NCI-H1436 treated with DMSO at 0.1 percent for 48 hours (cell line): ENCODE measurements around the gene MRTFB.
"Not testable (repeated sequence)": the region's sequence is repeated elsewhere in the genome, so short reads cannot be mapped to it uniquely, and the experiment has no call there.

Source experiments
- DNase-seq: peaks from one replicate; lab custom pipeline; 2025; lab: John Stamatoyannopoulos, UW

MRTFB gene

DNA sequence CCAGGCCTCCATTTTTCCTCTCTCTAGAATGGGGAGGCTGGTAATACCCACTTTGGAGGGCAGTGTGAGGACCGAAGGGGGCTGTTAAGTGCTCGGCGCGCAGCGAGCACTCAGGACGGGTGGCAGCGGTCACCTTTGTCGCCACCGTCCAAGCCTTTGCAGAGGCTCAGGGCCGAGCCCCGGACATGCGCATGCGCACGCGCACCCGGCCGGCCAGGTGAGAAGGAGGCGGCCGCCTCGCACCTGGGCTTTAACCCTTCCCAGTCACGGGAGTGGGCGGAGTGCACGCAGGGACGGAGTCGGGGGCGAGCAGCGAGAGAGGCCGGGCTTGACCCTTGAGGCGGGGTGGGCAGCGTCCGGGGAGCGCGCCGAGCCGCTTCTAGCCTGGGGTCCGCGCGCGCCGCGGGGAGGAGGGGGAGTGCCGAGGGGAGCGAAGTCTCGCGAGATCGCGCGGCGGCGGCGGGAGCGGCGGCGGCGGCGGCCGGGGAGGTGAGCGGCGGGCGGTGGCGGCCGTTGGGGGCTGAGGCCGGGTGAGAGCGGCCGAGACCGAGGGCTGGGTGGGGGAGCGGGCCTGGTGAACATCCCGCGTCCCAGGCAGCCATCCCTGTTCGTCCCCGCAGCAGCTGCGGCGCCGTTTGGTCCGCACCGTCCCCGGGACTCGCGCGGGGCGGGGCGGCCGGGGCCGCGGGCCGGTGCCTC lies at the start of gene MRTFB:
Gene MRTFB (plus strand): TSS at position 443 of the 699 bp plus-strand sequence. CDS start 69,288 bp downstream, outside the sequence.
- DNase-seq: no peak

- not testable (repeated sequence) for DNase-seq
Measured at GRCh38 chr16:14023526-14023925, 47.6 kb upstream of the MRTFB start.

GRCh38 chr16:14024283-14024682 lies 46.8 kb upstream of the MRTFB start:
- DNase-seq: no peak

DNA sequence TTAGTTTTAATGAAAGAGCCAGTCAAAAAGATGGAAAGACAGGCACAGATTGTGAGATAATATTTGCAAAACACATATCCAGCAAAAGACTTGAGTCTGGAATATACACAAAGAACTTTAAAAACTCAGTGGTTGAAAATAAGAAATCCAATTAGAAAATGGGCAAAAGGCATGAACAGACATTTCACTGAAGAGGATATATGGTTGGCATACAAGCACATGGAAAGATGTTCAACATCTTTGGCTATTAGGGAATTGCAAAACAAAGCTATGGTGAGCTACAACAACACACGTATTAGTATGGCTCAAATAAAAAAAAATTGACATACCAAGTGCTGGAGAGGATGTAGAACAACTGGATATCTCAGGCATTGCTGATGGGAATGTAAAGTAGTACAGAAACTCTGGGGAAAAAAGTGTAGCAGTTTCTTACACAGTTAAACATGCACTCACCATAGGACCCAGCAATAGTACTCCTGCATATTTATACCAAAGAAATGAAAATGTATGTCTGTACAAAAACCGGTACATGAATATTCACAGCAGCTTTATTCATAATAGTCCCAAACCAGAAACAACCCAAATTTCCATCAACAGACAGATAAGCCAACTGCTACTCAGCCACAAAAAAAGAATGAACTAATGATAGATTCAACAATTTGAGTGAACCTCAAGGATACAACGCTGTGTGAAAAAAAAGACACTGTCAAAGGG lies 44.4 kb upstream of the MRTFB start:
- no peak for DNase-seq

DNA sequence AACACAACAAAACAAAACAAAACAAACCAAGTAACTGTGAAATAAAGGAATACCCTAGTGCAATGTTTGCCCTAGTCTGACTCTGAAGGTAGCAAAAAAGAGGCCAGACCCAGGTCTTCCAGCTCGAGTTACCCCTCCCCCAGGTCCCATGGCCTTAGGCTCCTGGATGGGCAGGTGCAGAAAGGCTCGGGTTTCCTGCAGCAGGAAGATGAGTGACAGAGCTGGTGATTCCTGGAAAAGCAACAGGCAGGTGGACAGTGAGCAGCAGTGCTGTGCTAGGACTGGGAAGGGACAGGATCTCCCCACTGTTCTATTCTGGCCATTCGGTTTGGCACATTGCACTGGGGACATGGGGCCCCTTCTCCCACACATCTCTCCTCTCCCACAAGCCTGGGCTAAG lies 42.9 kb upstream of the MRTFB start:
- DNase-seq: no peak

- DNase-seq: no peak
Measured at GRCh38 chr16:14029658-14030057, 41.5 kb upstream of the MRTFB start.

DNA sequence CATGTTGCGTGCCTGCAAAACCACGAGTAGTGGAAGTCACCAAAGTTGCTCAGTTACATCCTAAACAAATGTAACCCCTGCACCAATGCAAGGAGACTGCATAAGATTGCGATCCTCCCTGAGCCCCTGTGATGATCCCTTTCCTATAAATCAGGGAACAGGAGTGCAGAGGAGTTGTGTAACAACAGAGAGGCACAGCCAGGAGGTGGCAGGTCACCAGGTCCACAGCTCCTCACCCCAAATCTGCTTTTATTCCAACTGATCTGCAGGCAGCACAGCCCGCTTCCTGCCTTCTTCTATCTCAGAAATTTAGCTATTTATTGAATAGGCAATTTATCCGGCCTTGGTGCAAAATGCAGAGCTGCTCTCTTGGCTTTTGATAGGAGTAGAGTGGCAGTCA lies 36.0 kb upstream of the MRTFB start:
- no peak for DNase-seq

- no peak for DNase-seq
Measured at GRCh38 chr16:14036889-14037288, 34.2 kb upstream of the MRTFB start.

GRCh38 chr16:14037960-14038359 lies 33.2 kb upstream of the MRTFB start:
- no peak for DNase-seq

- DNase-seq: no peak
Measured at GRCh38 chr16:14041164-14041563, 30.0 kb upstream of the MRTFB start.

GRCh38 chr16:14042706-14043105 lies 28.4 kb upstream of the MRTFB start:
- DNase-seq: no peak

GRCh38 chr16:14043278-14043677 lies 27.8 kb upstream of the MRTFB start:
- DNase-seq: no peak

DNA sequence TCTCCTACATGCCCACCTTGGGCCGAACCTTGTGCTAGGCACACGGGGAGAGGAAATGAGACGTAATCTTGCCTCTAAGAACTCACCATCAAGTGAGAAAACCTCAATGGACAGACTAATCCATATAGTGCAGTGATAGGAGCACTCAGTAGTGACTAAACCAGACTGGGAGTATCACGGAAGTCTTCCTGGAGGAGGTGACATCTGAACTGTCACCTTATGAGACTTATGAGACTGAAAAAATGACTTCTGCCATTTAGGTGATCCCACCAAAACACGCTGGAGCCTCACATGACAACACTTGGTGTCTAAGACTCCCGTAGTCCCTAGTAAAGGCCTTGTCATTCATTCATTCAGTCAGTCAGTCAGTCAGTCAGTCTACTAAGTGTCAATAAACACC lies 27.3 kb upstream of the MRTFB start:
- DNase-seq: no peak

- not testable (repeated sequence) for DNase-seq
Measured at GRCh38 chr16:14047121-14047859, 23.8 kb upstream of the MRTFB start.

DNA sequence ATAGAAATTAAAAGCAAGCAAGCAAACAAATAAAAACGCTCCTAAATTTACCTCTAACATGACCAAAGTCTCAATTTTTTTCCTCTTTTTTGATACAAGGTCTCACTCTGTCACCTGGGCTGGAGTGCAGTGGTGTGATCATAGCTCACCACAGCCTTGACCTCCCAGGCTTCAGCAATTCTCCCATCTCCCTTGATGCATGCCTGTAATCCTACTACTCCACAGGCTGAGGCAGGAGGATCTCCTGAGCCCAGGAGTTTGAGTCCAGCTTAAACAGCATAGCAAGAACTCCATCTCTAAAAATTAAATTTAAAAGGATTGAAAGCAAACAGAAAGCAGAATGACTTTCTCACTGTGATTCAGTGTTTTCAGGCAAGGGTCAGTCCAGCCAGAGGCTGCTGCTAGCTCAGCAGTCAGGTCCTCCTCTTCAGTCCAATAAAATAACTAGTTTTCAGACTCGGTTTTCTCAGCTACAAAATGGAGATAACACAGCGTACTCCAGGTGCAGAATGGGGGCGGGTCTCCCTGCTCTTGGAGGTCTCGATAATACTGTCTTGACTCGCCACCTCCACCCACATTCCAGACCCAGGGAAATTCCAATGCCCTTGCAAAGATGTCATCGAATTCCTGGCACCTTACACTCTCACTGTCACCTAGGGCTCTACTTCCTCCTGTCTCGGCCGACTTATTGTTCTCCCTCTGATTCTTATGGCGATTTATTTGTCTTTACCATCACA lies 20.7 kb upstream of the MRTFB start:
- no peak for DNase-seq

GRCh38 chr16:14051103-14051729 lies 19.9 kb upstream of the MRTFB start:
- no peak for DNase-seq

DNA sequence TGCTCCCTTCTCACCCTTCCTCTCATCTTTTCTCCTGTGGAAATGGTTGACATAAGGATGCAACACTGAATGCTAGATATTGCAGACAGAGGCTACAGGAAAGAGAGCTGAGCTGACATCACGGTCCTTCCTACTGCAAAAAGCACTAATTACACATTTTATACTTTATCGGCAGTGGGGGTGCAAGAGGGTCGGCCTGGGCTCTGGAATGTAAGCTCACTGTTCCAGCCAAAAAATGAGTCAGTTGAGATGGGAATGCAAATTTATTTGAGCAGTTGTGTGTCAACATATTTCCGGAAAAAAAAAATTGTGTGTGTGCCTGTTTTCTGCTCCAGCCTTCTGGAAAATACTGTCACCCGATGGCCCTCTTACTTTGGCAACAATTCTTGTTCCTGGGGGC lies 14.1 kb upstream of the MRTFB start:
- DNase-seq: no peak

DNA sequence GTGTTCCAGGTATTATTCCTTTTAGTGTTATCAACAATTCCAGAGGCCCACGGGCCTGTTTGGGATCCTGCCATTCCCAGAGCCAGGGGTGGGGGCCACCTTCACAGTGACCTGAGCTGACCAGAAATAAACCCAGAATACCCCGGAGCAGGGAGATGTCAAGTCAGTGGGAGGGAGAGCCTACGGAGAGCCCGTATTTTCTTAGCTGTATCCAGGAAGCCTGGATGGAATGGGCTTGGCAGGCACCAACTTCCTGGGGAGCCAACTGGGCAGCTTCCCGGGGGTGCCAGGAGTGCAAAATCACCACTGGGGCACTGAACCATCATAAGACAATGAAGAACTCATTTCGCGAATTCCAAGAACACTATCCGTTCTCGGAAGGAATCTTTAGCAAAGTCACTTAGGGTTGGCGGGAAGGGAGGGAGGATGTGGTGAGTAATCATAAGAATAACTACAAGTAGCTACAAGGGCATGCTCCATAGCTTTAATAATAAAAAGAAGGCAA lies 13.2 kb upstream of the MRTFB start:
- no peak for DNase-seq

GRCh38 chr16:14061732-14062259 lies 9.3 kb upstream of the MRTFB start:
- no peak for DNase-seq

DNA sequence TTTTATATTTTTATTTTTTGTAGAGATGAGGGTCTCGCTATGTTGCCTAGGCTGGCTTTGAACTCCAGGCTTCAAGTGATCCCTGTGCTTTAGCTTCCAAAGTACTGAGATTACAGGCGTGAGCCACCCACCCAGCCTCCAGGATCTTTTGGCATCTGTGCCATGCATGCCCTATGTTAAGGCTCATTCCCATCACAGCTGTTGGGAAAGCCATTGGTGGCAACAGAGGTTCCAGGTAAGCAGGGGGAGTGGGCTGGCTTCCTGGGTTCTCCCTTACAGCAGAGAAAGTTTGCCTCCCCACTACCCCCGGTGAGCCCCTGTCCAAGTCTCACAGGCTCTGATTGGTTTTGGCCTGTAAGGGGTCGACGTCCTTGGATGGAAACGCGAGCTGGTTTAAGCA lies 8.9 kb upstream of the MRTFB start:
- no peak for DNase-seq
